ENCODE data around the gene OAS3. TPM values are rescaled to one million over a fixed set of nuclear protein-coding genes. Genes with fewer than 3 reads are reported as not detected.

OAS3 gene
- total and polyA plus RNA-seq, 10 of the 15 experiments (the other 5 are each of a cell fraction or from before 2014, with no cell fraction given), result 5.1 to 107 (median 18.0) TPM

GRCh38 chr12:112992541-112993398 lies 54.5 kb downstream of the OAS3 start:
- no peaks in the 10 kb centered on the region for H4K20me1 ChIP-seq (ENCODE audit: control insufficient read depth, insufficient read depth)
- peaks cover 8% of the 10 kb centered on the region for H3K79me2 ChIP-seq (ENCODE audit: control insufficient read depth, insufficient read depth, low read length)
- no peak overlapping the region for H3K9ac ChIP-seq (ENCODE audit: control insufficient read depth, insufficient read depth, low read length)
- BruUV-seq (replicated peaks), result no TSS peak
- no peaks in the 10 kb centered on the region for H3K27me3 ChIP-seq (replicated peaks in 1 of 2; ENCODE audit: control insufficient read depth in 2 of 2, insufficient read depth in 2 of 2, low read length in 1 of 2)
- intact Hi-C loops (cut with micrococcal nuclease; ENCODE audit: unreplicated experiment) (loop anchor here (2.0 to 5.0 kb wide), 5 partner anchors 38 to 180 kb away; no protein-coding TSS in a partner anchor), in situ Hi-C loops (cut with MboI) (no loop called here)
- ChIA-PET POLR2A (interaction anchor here (2.7 kb wide), 1 partner anchor 14 kb away, joined by 11 read pairs; the partner anchor contains the start of gene OAS2), RAD21 (ENCODE audit: unreplicated experiment) (interaction anchor here (0.5 to 2.7 kb wide), 18 partner anchors 14 to 866 kb away, joined by 3 to 22 read pairs (median 4); partner anchors contain the start of genes OAS1 and OAS2), CTCF (interaction anchor here (0.6 to 4.3 kb wide), 57 partner anchors 8 to 197 kb away, joined by 3 to 45 read pairs (median 6); partner anchors contain the start of genes OAS1, OAS2 and RITA1), SMC1A (ENCODE audit: uncharacterized antibody, unreplicated experiment) (interaction anchor here (0.6 to 3.9 kb wide), 29 partner anchors 8 to 184 kb away, joined by 3 to 20 read pairs (median 4); partner anchors contain the start of gene OAS2)
- ATAC-seq (peak; percentile 74), FAIRE-seq (peak; percentile 72), DNase-seq (ENCODE audit: low read depth, low spot score) (no peak)
- no peak overlapping the region for H3K4me3 ChIP-seq
- H3K36me3 ChIP-seq (ENCODE audit: control insufficient read depth in 2 of 2, insufficient read depth in 2 of 2, low read length in 1 of 2), result peaks cover 11 to 78% of the 10 kb centered on the region in 2 experiments
- H3K27ac ChIP-seq (ENCODE audit: control insufficient read depth, insufficient read depth), result no peak overlapping the region
- H2AFZ ChIP-seq (ENCODE audit: control insufficient read depth, low read depth, low read length), result no peak overlapping the region
- H3K4me2 ChIP-seq (ENCODE audit: control insufficient read depth, insufficient read depth), result no peak overlapping the region
- 5% methylated on average over 2 of the region's 2 CpGs for WGBS (ENCODE audit: insufficient coverage, insufficient replicate concordance, low lambda C conversion rate, missing lambda C conversion rate)
- no peaks in the 10 kb centered on the region for H3K4me1 ChIP-seq (ENCODE audit: control insufficient read depth, insufficient read depth, low read length)
- peaks cover 12% of the 10 kb centered on the region for H3K9me3 ChIP-seq (replicated peaks; ENCODE audit: control insufficient read depth, insufficient read depth, low read length)
- TF ChIP-seq HCFC1 (IDR thresholded peaks at IDR 0.05; ENCODE audit: low read length) (no peak), CTCF (IDR thresholded peaks at IDR 0.05 in 2 of 3, conservative IDR thresholded peaks at IDR 0.05 in 1 of 3; ENCODE audit: control insufficient read depth in 2 of 3, extremely low read depth in 1 of 3, insufficient read depth in 1 of 3, low read depth in 3 of 3, low read length in 3 of 3) (peak; percentile 81 to 99 (median 83); a peak in 5 of 6 replicates), ATF3 (IDR thresholded peaks at IDR 0.05; ENCODE audit: borderline replicate concordance, extremely low read depth, low read depth, low read length) (0 out of 2 replicates have a peak, but pooled peaks have one; percentile 4), RAD21 (IDR thresholded peaks at IDR 0.05; ENCODE audit: insufficient read depth, low read depth, low read length) (peak; percentile 81), RELB (IDR thresholded peaks at IDR 0.05; ENCODE audit: low read depth) (no peak), KLF5 (IDR thresholded peaks at IDR 0.05; ENCODE audit: partially characterized antibody) (no peak), FOXM1 (IDR thresholded peaks at IDR 0.05; ENCODE audit: low read depth, low read length) (no peak), GATAD2B (conservative IDR thresholded peaks at IDR 0.05; ENCODE audit: low read depth) (no peak), CEBPB (IDR thresholded peaks at IDR 0.05; ENCODE audit: borderline replicate concordance in 1 of 2, low read depth in 2 of 2, low read length in 2 of 2) (no peak), SMC3 (IDR thresholded peaks at IDR 0.05; ENCODE audit: borderline replicate concordance, low read length) (peak; percentile 56; the same call in 1 of the 2 replicates), RB1 (IDR thresholded peaks at IDR 0.05; ENCODE audit: borderline replicate concordance) (0 out of 2 replicates have a peak, but pooled peaks have one; percentile 39), PRDM15 (CRISPR knock-in tag; IDR thresholded peaks at IDR 0.05) (no peak), CHD4 (IDR thresholded peaks at IDR 0.05) (0 out of 2 replicates have a peak, but pooled peaks have one; percentile 83)
